Measurements from ENCODE around the gene THSD4.

The THSD4 gene

GRCh38 chr15:71473751-71474150 lies 358.5 kb downstream of the THSD4 start:
- no peak for DNase-seq

GRCh38 chr15:71476823-71477222 lies 361.6 kb downstream of the THSD4 start:
- DNase-seq: no peak

GRCh38 chr15:71480556-71480955 lies 365.3 kb downstream of the THSD4 start:
- no peak for DNase-seq

GRCh38 chr15:71484080-71484479 lies 368.8 kb downstream of the THSD4 start:
- DNase-seq: no peak

- DNase-seq: no peak
These were observed 369.9 kb downstream of the THSD4 start for GRCh38 chr15:71485094-71485693.

- no peak for DNase-seq
These were observed 374.3 kb downstream of the THSD4 start for GRCh38 chr15:71489570-71489969.

- DNase-seq: no peak
These were observed 378.3 kb downstream of the THSD4 start for GRCh38 chr15:71493526-71493925.

GRCh38 chr15:71494563-71495397 lies 379.5 kb downstream of the THSD4 start:
- DNase-seq: no peak

GRCh38 chr15:71495398-71495780 lies 380.1 kb downstream of the THSD4 start:
- no peak for DNase-seq

- no peak for DNase-seq
These were observed 381.2 kb downstream of the THSD4 start for GRCh38 chr15:71496336-71496955.

GRCh38 chr15:71501344-71502076 lies 386.2 kb downstream of the THSD4 start:
- no peak for DNase-seq

GRCh38 chr15:71502077-71502432 lies 386.8 kb downstream of the THSD4 start:
- no peak for DNase-seq

GRCh38 chr15:71505962-71506361 lies 390.7 kb downstream of the THSD4 start:
- DNase-seq: no peak

- no peak for DNase-seq
These were observed 391.7 kb downstream of the THSD4 start for GRCh38 chr15:71506946-71507345.

GRCh38 chr15:71508081-71508682 lies 392.9 kb downstream of the THSD4 start:
- DNase-seq: no peak

- DNase-seq: no peak
These were observed 393.9 kb downstream of the THSD4 start for GRCh38 chr15:71509139-71509538.

GRCh38 chr15:71510763-71511162 lies 395.5 kb downstream of the THSD4 start:
- no peak for DNase-seq

- DNase-seq: peak in 2 of 3 experiments; percentile 28 to 76
These were observed 396.8 kb downstream of the THSD4 start for GRCh38 chr15:71511796-71512681.

- no peak for DNase-seq
These were observed 397.4 kb downstream of the THSD4 start for GRCh38 chr15:71512682-71513006.

- no peak for DNase-seq
These were observed 400.3 kb downstream of the THSD4 start for GRCh38 chr15:71515375-71516186.

- no peak for DNase-seq
These were observed 402.5 kb downstream of the THSD4 start for GRCh38 chr15:71517751-71518150.
